Activated CD8-positive, alpha-beta T cell treated with anti-CD3 and anti-CD28 coated beads, Interleukin-2, amount 10 ng/mL, durations not matched to agents 7 days and 5 days (primary cell): Measurements from ENCODE around the gene MVK. TPM values are rescaled to one million over a fixed set of nuclear protein-coding genes. Genes with fewer than 3 reads are reported as not detected.

Source experiments
- ATAC-seq: fragments of 150-1000 bp; cut with Tn5 transposase; one replicate; pipeline ENCODE4 v1.10.0; 2021; ENCODE audit warnings: moderate library complexity
- CTCF ChIA-PET: fragments of 350-600 bp; sonication (Branson Sonifier 250); formaldehyde crosslinking; loops from one replicate; lab custom pipeline; 2021; ENCODE audit warnings: antibody characterized with exemption; lab: Charles Lee
- POLR2A ChIA-PET: fragments of 350-600 bp; sonication (Branson Sonifier 250); formaldehyde crosslinking; loops from one replicate; lab custom pipeline; 2021; ENCODE audit warnings: antibody characterized with exemption; lab: Charles Lee
- DNase-seq: peaks from one replicate; pipeline ENCODE4 v3.0.0-alpha.2; 2020
- H3K27ac Mint-ChIP-seq: one replicate; pipeline ENCODE4 v1.8.0; 2021; ENCODE audit warnings: mild to moderate bottlenecking, mixed read lengths
- H3K27me3 Mint-ChIP-seq: one replicate; pipeline ENCODE4 v1.8.0; 2021; ENCODE audit warnings: low read depth, mixed read lengths
- H3K36me3 Mint-ChIP-seq: one replicate; pipeline ENCODE4 v1.8.0; 2021; ENCODE audit warnings: low read depth, mixed read lengths
- H3K4me1 Mint-ChIP-seq: one replicate; pipeline ENCODE4 v1.8.0; 2021; ENCODE audit warnings: low read depth, mixed read lengths
- H3K4me3 Mint-ChIP-seq: one replicate; pipeline ENCODE4 v1.8.0; 2021; ENCODE audit warnings: mild to moderate bottlenecking, mixed read lengths
- H3K9me3 Mint-ChIP-seq: one replicate; pipeline ENCODE4 v1.8.0; 2022; ENCODE audit warnings: mixed read lengths; ENCODE audit not compliant: insufficient read depth
- total RNA-seq, 2 experiments: library from RNA; stranded (reverse); gene quantifications; one replicate each; pipeline ENCODE4 v1.2.3, GENCODE V29; 2021

MVK gene
- total RNA-seq, 2 experiments from 2014 or later, result 25.0 to 28.5 TPM

GRCh38 chr12:109627633-109628032, 54.0 kb downstream of the MVK start:
- H3K9me3 Mint-ChIP-seq, result no peaks in the 10 kb centered on the region

DNA sequence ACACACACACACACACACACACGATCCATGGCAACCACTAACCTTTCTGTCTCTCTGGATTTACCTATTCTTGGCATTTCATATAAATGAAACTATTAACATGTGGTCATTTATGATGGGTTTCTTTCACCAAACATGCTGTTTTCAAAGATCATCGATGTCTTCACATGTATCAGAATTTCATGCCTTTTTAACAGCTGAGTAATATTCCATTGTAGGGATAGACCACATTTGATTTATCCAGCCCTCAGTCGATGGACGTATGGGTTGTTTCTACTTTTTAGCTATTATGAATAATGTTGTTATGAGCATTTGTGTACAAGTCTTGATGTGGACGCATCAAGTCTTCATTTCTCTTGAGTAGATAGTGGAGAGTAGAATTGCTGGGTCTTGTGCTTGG, 56.5 kb downstream of the MVK start:
- ChIA-PET POLR2A (no interaction called here), CTCF (interaction anchor here (1.4 kb wide), 1 partner anchor 32 kb away, joined by 4 read pairs; no protein-coding TSS in a partner anchor)
- ATAC-seq (no peak), DNase-seq (no peak)
- H3K36me3 Mint-ChIP-seq, result no peaks in the 10 kb centered on the region
- H3K4me3 Mint-ChIP-seq, result no peak overlapping the region
- H3K4me1 Mint-ChIP-seq, result no peaks in the 10 kb centered on the region
- no peaks in the 10 kb centered on the region for H3K27me3 Mint-ChIP-seq
- H3K9me3 Mint-ChIP-seq, result no peaks in the 10 kb centered on the region
- no peak overlapping the region for H3K27ac Mint-ChIP-seq

More at GRCh38 chr12:109627633-109628032, 54.0 kb downstream of the MVK start:
- Mint-ChIP-seq H3K4me1 (no peaks in the 10 kb centered on the region), H3K27me3 (peaks cover under 1% of the 10 kb centered on the region), H3K27ac (no peak overlapping the region), H3K4me3 (no peak overlapping the region), H3K36me3 (no peaks in the 10 kb centered on the region)
- DNase-seq (no peak), ATAC-seq (no peak)
- POLR2A ChIA-PET, result no interaction called here
- CTCF ChIA-PET, result no interaction called here

GRCh38 chr12:109630815-109631214, 57.2 kb downstream of the MVK start:
- Mint-ChIP-seq H3K27me3 (no peaks in the 10 kb centered on the region), H3K36me3 (no peaks in the 10 kb centered on the region), H3K4me1 (no peaks in the 10 kb centered on the region), H3K9me3 (no peaks in the 10 kb centered on the region), H3K4me3 (no peak overlapping the region), H3K27ac (no peak overlapping the region)
- no peak for ATAC-seq
- POLR2A ChIA-PET, result no interaction called here
- CTCF ChIA-PET, result interaction anchor here (0.7 kb wide), 1 partner anchor 10 kb away, joined by 3 read pairs; no protein-coding TSS in a partner anchor
- DNase-seq, result no peak

- H3K36me3 Mint-ChIP-seq, result no peaks in the 10 kb centered on the region
- H3K27ac Mint-ChIP-seq, result no peak overlapping the region
- ATAC-seq (no peak), DNase-seq (no peak)
- no peaks in the 10 kb centered on the region for H3K27me3 Mint-ChIP-seq
- no peak overlapping the region for H3K4me3 Mint-ChIP-seq
- CTCF ChIA-PET, result no interaction called here
- POLR2A ChIA-PET, result no interaction called here
- H3K9me3 Mint-ChIP-seq, result no peaks in the 10 kb centered on the region
- no peaks in the 10 kb centered on the region for H3K4me1 Mint-ChIP-seq
Observed at GRCh38 chr12:109631302-109631701, 57.7 kb downstream of the MVK start.

DNA sequence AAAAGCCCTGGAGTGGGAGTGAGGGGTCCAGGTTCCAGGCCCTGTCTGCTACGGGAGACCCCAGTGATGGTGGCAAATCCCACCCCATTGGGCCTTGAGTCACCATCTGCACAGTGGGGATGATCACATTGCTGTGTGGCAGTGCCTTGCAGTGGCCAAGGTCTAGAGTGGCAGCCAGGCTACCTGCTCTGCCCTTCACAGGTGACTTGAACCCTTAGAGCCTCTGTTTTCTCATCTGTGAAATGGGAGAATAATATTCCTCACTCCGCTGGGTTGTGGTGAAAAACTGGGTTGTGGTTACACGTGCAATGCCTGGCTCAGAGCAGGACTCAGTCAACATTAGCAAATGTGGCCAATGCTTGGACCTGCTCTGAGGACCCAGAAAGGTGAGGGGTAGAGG, 58.2 kb downstream of the MVK start:
- CTCF ChIA-PET, result no interaction called here
- Mint-ChIP-seq H3K36me3 (no peaks in the 10 kb centered on the region), H3K27me3 (no peaks in the 10 kb centered on the region), H3K27ac (no peak overlapping the region), H3K4me3 (no peak overlapping the region), H3K9me3 (no peaks in the 10 kb centered on the region), H3K4me1 (no peaks in the 10 kb centered on the region)
- POLR2A ChIA-PET, result no interaction called here
- ATAC-seq (no peak), DNase-seq (no peak)

GRCh38 chr12:109632342-109632741, 58.7 kb downstream of the MVK start:
- POLR2A ChIA-PET, result no interaction called here
- no peak for ATAC-seq
- DNase-seq, result no peak
- H3K27me3 Mint-ChIP-seq, result no peaks in the 10 kb centered on the region
- no peak overlapping the region for H3K4me3 Mint-ChIP-seq
- H3K9me3 Mint-ChIP-seq, result no peaks in the 10 kb centered on the region
- H3K36me3 Mint-ChIP-seq, result no peaks in the 10 kb centered on the region
- no peak overlapping the region for H3K27ac Mint-ChIP-seq
- CTCF ChIA-PET, result no interaction called here
- H3K4me1 Mint-ChIP-seq, result no peaks in the 10 kb centered on the region

GRCh38 chr12:109635717-109636116, 62.1 kb downstream of the MVK start:
- H3K9me3 Mint-ChIP-seq, result no peaks in the 10 kb centered on the region
- CTCF ChIA-PET, result no interaction called here

GRCh38 chr12:109637348-109637747, 63.8 kb downstream of the MVK start:
- H3K36me3 Mint-ChIP-seq, result no peaks in the 10 kb centered on the region
- no peak overlapping the region for H3K27ac Mint-ChIP-seq
- H3K27me3 Mint-ChIP-seq, result no peaks in the 10 kb centered on the region
- ChIA-PET CTCF (no interaction called here), POLR2A (no interaction called here)
- H3K4me3 Mint-ChIP-seq, result no peak overlapping the region
- ATAC-seq (no peak), DNase-seq (no peak)
- H3K9me3 Mint-ChIP-seq, result no peaks in the 10 kb centered on the region
- H3K4me1 Mint-ChIP-seq, result no peaks in the 10 kb centered on the region

More at GRCh38 chr12:109635717-109636116, 62.1 kb downstream of the MVK start:
- no peak overlapping the region for H3K4me3 Mint-ChIP-seq
- no peak overlapping the region for H3K27ac Mint-ChIP-seq
- DNase-seq (no peak), ATAC-seq (no peak)
- no peaks in the 10 kb centered on the region for H3K4me1 Mint-ChIP-seq
- no peaks in the 10 kb centered on the region for H3K36me3 Mint-ChIP-seq
- no peaks in the 10 kb centered on the region for H3K27me3 Mint-ChIP-seq
- POLR2A ChIA-PET, result no interaction called here

- ChIA-PET CTCF (no interaction called here), POLR2A (no interaction called here)
- H3K27ac Mint-ChIP-seq, result no peak overlapping the region
- no peak for DNase-seq
- no peaks in the 10 kb centered on the region for H3K9me3 Mint-ChIP-seq
- no peaks in the 10 kb centered on the region for H3K4me1 Mint-ChIP-seq
- no peaks in the 10 kb centered on the region for H3K27me3 Mint-ChIP-seq
- ATAC-seq, result no peak
- no peaks in the 10 kb centered on the region for H3K36me3 Mint-ChIP-seq
- H3K4me3 Mint-ChIP-seq, result no peak overlapping the region
Observed at GRCh38 chr12:109637996-109638395, 64.4 kb downstream of the MVK start.

GRCh38 chr12:109638735-109639134, 65.1 kb downstream of the MVK start:
- no peaks in the 10 kb centered on the region for H3K36me3 Mint-ChIP-seq
- ChIA-PET POLR2A (no interaction called here), CTCF (no interaction called here)
- H3K27me3 Mint-ChIP-seq, result no peaks in the 10 kb centered on the region
- H3K9me3 Mint-ChIP-seq, result no peaks in the 10 kb centered on the region
- H3K4me1 Mint-ChIP-seq, result no peaks in the 10 kb centered on the region
- ATAC-seq, result no peak
- no peak for DNase-seq
- H3K4me3 Mint-ChIP-seq, result no peak overlapping the region
- no peak overlapping the region for H3K27ac Mint-ChIP-seq

DNA sequence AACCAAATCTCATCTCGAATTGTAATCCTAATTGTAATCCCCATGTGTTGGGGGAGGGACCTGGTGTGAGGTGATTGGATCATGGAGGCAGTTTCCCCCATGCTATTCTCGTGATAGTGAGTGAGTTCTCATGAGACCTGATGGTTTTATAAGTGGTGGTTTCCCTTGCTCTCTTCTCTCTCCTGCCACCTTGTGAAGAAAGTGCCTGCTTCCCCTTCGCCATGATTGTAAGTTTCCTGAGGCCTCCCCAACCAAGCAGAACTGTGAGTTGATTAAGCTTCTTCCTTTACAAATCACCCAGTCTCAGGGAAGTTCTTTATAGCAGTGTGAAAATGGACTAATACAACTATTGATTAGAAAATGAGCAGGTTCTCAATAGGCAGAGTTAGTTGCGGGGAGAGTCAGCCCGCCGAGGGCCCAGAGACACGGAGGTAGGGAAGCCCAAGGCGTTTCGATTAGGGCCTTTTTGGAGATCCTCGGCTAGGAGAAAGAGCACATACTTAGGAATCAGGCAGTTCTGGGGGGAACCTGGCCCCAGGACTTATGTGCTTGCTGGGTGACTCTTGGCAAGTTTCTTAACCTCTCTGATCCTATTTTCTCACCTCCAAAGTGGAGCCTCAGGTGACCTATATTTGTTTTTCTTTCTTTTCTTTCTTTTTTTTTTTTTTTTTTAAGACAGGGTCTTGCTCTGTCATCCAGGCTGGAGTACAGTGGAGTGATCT, 65.7 kb downstream of the MVK start:
- ATAC-seq, result no peak
- no peaks in the 10 kb centered on the region for H3K27me3 Mint-ChIP-seq
- ChIA-PET POLR2A (no interaction called here), CTCF (no interaction called here)
- H3K4me1 Mint-ChIP-seq, result no peaks in the 10 kb centered on the region
- H3K9me3 Mint-ChIP-seq, result no peaks in the 10 kb centered on the region
- no peaks in the 10 kb centered on the region for H3K36me3 Mint-ChIP-seq
- DNase-seq, result no peak
- H3K4me3 Mint-ChIP-seq, result no peak overlapping the region
- H3K27ac Mint-ChIP-seq, result no peak overlapping the region

DNA sequence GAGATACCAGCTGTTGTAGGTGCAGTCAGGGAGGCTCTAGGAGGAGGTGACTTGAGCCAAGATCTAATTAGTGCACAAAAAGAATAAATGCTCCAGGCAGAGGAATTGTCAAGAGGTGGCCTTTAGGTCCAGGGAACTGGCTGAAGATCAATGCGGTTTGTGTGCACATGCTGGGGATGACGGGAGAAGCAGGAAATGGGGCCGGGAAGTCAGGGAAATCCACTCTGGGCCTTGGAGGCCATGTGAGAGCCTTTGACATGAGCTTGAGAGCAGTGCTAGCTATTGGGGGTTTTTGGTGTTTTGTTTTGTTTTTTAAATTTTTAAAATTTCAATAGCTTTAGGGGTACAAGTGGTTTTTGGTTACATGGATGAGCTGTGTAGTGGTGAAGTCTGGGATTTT, 67.4 kb downstream of the MVK start:
- ATAC-seq, result no peak
- no peak overlapping the region for H3K27ac Mint-ChIP-seq
- no peaks in the 10 kb centered on the region for H3K9me3 Mint-ChIP-seq
- no peaks in the 10 kb centered on the region for H3K36me3 Mint-ChIP-seq
- ChIA-PET CTCF (no interaction called here), POLR2A (no interaction called here)
- no peaks in the 10 kb centered on the region for H3K4me1 Mint-ChIP-seq
- DNase-seq, result no peak
- H3K4me3 Mint-ChIP-seq, result no peak overlapping the region
- peaks cover under 1% of the 10 kb centered on the region for H3K27me3 Mint-ChIP-seq

GRCh38 chr12:109641422-109641821, 67.8 kb downstream of the MVK start:
- ChIA-PET CTCF (no interaction called here), POLR2A (no interaction called here)
- Mint-ChIP-seq H3K27me3 (peaks cover 2% of the 10 kb centered on the region), H3K27ac (no peak overlapping the region), H3K4me3 (no peak overlapping the region), H3K4me1 (no peaks in the 10 kb centered on the region), H3K36me3 (no peaks in the 10 kb centered on the region), H3K9me3 (no peaks in the 10 kb centered on the region)
- no peak for ATAC-seq
- DNase-seq, result no peak
